Fibroblast of lung (primary cell): Measurements from ENCODE around the gene DNAJB6. TPM values are rescaled to one million over a fixed set of nuclear protein-coding genes. Genes with fewer than 3 reads are reported as not detected.

ENCODE experiments used
- DNase-seq, 2 donors: peaks; one replicate each; pipeline versions ENCODE4 v3.0.0 to v3.0.0-alpha.2; 2010; ENCODE audit warnings: low read depth in 2 of 2
- H2AFZ ChIP-seq: 2 replicates; pipeline ENCODE4 v1.5.1; 2012; ENCODE audit warnings: low read length, control low read depth, inconsistent platforms
- H3K27ac ChIP-seq: 2 replicates; pipeline ENCODE4 v1.5.1; 2011; ENCODE audit warnings: low read length, control low read depth; ENCODE audit not compliant: insufficient read depth
- H3K27me3 ChIP-seq: 2 replicates; pipeline ENCODE4 v1.5.1; 2011; ENCODE audit warnings: mild to moderate bottlenecking, low read length; ENCODE audit not compliant: control insufficient read depth, insufficient read depth
- H3K36me3 ChIP-seq: 2 replicates; pipeline ENCODE4 v1.5.1; 2011; ENCODE audit warnings: low read length; ENCODE audit not compliant: control insufficient read depth, insufficient read depth
- H3K4me1 ChIP-seq: 2 replicates; pipeline ENCODE4 v1.5.1; 2011; ENCODE audit warnings: low read length; ENCODE audit not compliant: control insufficient read depth, insufficient read depth; ENCODE audit errors: extremely low read depth
- H3K4me2 ChIP-seq: 2 replicates; pipeline ENCODE4 v1.5.1; 2011; ENCODE audit warnings: low read length, control low read depth; ENCODE audit not compliant: insufficient read depth; ENCODE audit errors: extremely low read depth
- H3K4me3 ChIP-seq, 4 experiments: fragments of 200-600 bp in 1 of 4; sonication (generic) in 1 of 4; replicated peaks in 1 of 4; 2 replicates each; pipeline ENCODE4 v1.5.1; 2011 to 2016; ENCODE audit warnings: low read length in 4 of 4, low read depth in 3 of 4, mild to moderate bottlenecking in 3 of 4, control low read depth in 2 of 4, inconsistent platforms in 1 of 4, mixed read lengths in 1 of 4; ENCODE audit not compliant: insufficient read depth in 1 of 4; ENCODE audit errors: control extremely low read depth in 1 of 4
- H3K79me2 ChIP-seq: 2 replicates; pipeline ENCODE4 v1.5.1; 2012; ENCODE audit warnings: mild to moderate bottlenecking, low read length, inconsistent platforms; ENCODE audit not compliant: control insufficient read depth, insufficient read depth
- H3K9ac ChIP-seq: 2 replicates; pipeline ENCODE4 v1.5.1; 2011; ENCODE audit warnings: mild to moderate bottlenecking, low read length, control low read depth; ENCODE audit not compliant: insufficient read depth
- H3K9me3 ChIP-seq: 2 replicates; pipeline ENCODE4 v1.5.1; 2012; ENCODE audit warnings: low read depth, low read length; ENCODE audit not compliant: control insufficient read depth, insufficient read depth
- H4K20me1 ChIP-seq: 2 replicates; pipeline ENCODE4 v1.5.1; 2011; ENCODE audit warnings: low read length; ENCODE audit not compliant: control insufficient read depth, insufficient read depth; ENCODE audit errors: extremely low read depth
- CTCF ChIP-seq, 2 donors: IDR thresholded peaks in 1 of 2; conservative IDR thresholded peaks in 1 of 2; 1 replicate in 1 of 2; 2 replicates in 1 of 2; pipeline ENCODE4 v1.5.1; 2011 to 2012; ENCODE audit warnings: low read length in 2 of 2, control low read depth in 1 of 2, inconsistent platforms in 1 of 2, low read depth in 1 of 2, mild to moderate bottlenecking in 1 of 2
- EZH2 ChIP-seq: IDR thresholded peaks from 2 replicates; pipeline ENCODE4 v1.5.1; 2012; ENCODE audit warnings: low read length, control low read depth, mild to moderate bottlenecking; ENCODE audit errors: missing control alignments
- polyA plus RNA-seq, 2 donors: library from polyadenylated mRNA; depleted of rRNA in 1 of 2; stranded (reverse) in 1 of 2; unstranded in 1 of 2; fragments of >200 nt; gene quantifications; 2 replicates each; pipeline ENCODE4 v1.2.1, GENCODE V29; 2011 to 2012; ENCODE audit warnings: missing spikeins in 1 of 2
- total RNA-seq: library from RNA; depleted of rRNA; stranded (reverse); fragments of >200 nt; gene quantifications from 2 replicates; pipeline ENCODE4 v1.2.1, GENCODE V29; 2014

The DNAJB6 gene
- total and polyA plus RNA-seq, 2 donors (not counting 1 experiment from before 2014, with no cell fraction given) = 86.2 to 117 TPM

GRCh38 chr7:157407512-157408257 is 70.9 kb downstream of the DNAJB6 start:
- H3K79me2 ChIP-seq = no peaks in the 10 kb centered on the region
- peaks cover 9% of the 10 kb centered on the region for H3K36me3 ChIP-seq
- H3K4me3 ChIP-seq = no peak overlapping the region
- no peak overlapping the region for H2AFZ ChIP-seq
- TF ChIP-seq CTCF (conservative IDR thresholded peaks at IDR 0.05 in 1 of 2, IDR thresholded peaks at IDR 0.05 in 1 of 2; ENCODE audit: low read depth in 1 of 2, low read length in 2 of 2) = no peak
- no peak for TF ChIP-seq EZH2
- no peak for DNase-seq
- no peaks in the 10 kb centered on the region for H4K20me1 ChIP-seq
- H3K27ac ChIP-seq = no peak overlapping the region
- H3K27me3 ChIP-seq = no peaks in the 10 kb centered on the region
- peaks cover 3% of the 10 kb centered on the region for H3K4me1 ChIP-seq
- H3K9me3 ChIP-seq = no peaks in the 10 kb centered on the region
- no peak overlapping the region for H3K4me2 ChIP-seq
- no peak overlapping the region for H3K9ac ChIP-seq

GRCh38 chr7:157408258-157409101 is 71.7 kb downstream of the DNAJB6 start:
- H3K4me3 ChIP-seq = no peak overlapping the region
- H3K27ac ChIP-seq = no peak overlapping the region
- peaks cover 9% of the 10 kb centered on the region for H3K36me3 ChIP-seq

More at GRCh38 chr7:157408258-157409101, 71.7 kb downstream of the DNAJB6 start:
- Histone ChIP-seq H3K4me1 (peaks cover 3% of the 10 kb centered on the region), H2AFZ (no peak overlapping the region), H3K9ac (no peak overlapping the region), H3K79me2 (no peaks in the 10 kb centered on the region), H4K20me1 (no peaks in the 10 kb centered on the region), H3K9me3 (no peaks in the 10 kb centered on the region), H3K4me2 (no peak overlapping the region), H3K27me3 (no peaks in the 10 kb centered on the region)
- TF ChIP-seq CTCF (conservative IDR thresholded peaks at IDR 0.05 in 1 of 2, IDR thresholded peaks at IDR 0.05 in 1 of 2; ENCODE audit: low read depth in 1 of 2, low read length in 2 of 2) = no peak
- DNase-seq = no peak
